Caco-2 (cell line): ENCODE measurements around the gene CPA4. TPM values are rescaled to one million over a fixed set of nuclear protein-coding genes. Genes with fewer than 3 reads are reported as not detected.

ENCODE experiments used
- BruUV-seq: library from RNA; stranded (reverse); fragments of 400-500 nt; replicated peaks from 2 replicates; lab custom pipeline; 2021; lab: Mats Ljungman, UMichigan
- CTCF ChIA-PET: fragments of 300-600 bp; sonication (Branson Sonifier 250); formaldehyde crosslinking; loops from one replicate; lab custom pipeline; 2022; ENCODE audit warnings: antibody characterized with exemption; lab: Charles Lee
- POLR2A ChIA-PET: fragments of 300-600 bp; sonication (Branson Sonifier 250); formaldehyde crosslinking; loops from one replicate; lab custom pipeline; 2022; ENCODE audit warnings: antibody characterized with exemption; lab: Charles Lee
- DNase-seq, 2 experiments: peaks; one replicate each; pipeline versions ENCODE4 v3.0.0 to v3.0.0-alpha.2; 2020 to 2022
- H3K27me3 ChIP-seq: replicated peaks from 2 replicates; pipeline ENCODE4 v1.6.0; 2011; ENCODE audit warnings: low read length; ENCODE audit not compliant: control insufficient read depth, insufficient read depth
- H3K36me3 ChIP-seq: 2 replicates; pipeline ENCODE4 v1.5.1; 2011; ENCODE audit warnings: low read length; ENCODE audit not compliant: control insufficient read depth, insufficient read depth
- H3K4me1 ChIP-seq: fragments of 250-450 bp; sonication (Bioruptor Pico); 2 replicates; pipeline ENCODE4 v1.5.1; 2020; ENCODE audit warnings: mild to moderate bottlenecking
- H3K4me3 ChIP-seq: 2 replicates; pipeline ENCODE4 v1.5.1; 2011; ENCODE audit warnings: low read depth, mild to moderate bottlenecking, control low read depth, low read length
- H3K9me3 ChIP-seq: fragments of 250-450 bp; sonication (Bioruptor Pico); 2 replicates; pipeline ENCODE4 v1.5.1; 2020; ENCODE audit warnings: mild to moderate bottlenecking, moderate library complexity
- H3K27ac Mint-ChIP-seq: one replicate; pipeline ENCODE4 v1.8.0; 2022; ENCODE audit warnings: mixed read lengths; ENCODE audit not compliant: unreplicated experiment
- H3K27me3 Mint-ChIP-seq: one replicate; pipeline ENCODE4 v1.8.0; 2022; ENCODE audit warnings: mixed read lengths; ENCODE audit not compliant: insufficient read depth, unreplicated experiment
- H3K36me3 Mint-ChIP-seq: one replicate; pipeline ENCODE4 v1.8.0; 2022; ENCODE audit warnings: mild to moderate bottlenecking, mixed read lengths; ENCODE audit not compliant: insufficient read depth, unreplicated experiment
- H3K4me1 Mint-ChIP-seq: one replicate; pipeline ENCODE4 v1.8.0; 2022; ENCODE audit warnings: low read depth, mixed read lengths; ENCODE audit not compliant: unreplicated experiment
- H3K4me3 Mint-ChIP-seq: one replicate; pipeline ENCODE4 v1.8.0; 2022; ENCODE audit warnings: mild to moderate bottlenecking, moderate library complexity, mixed read lengths; ENCODE audit not compliant: unreplicated experiment
- H3K9me3 Mint-ChIP-seq: one replicate; pipeline ENCODE4 v1.8.0; 2022; ENCODE audit warnings: mixed read lengths; ENCODE audit not compliant: unreplicated experiment
- intact Hi-C: fragments of 100-400 bp; cut with micrococcal nuclease; formaldehyde crosslinking; loops from one replicate; pipeline ENCODE4 v1.10.0; 2022; ENCODE audit not compliant: unreplicated experiment
- total RNA-seq: library from RNA; stranded (reverse); gene quantifications from 2 replicates; pipeline ENCODE4 v1.2.3, GENCODE V29; 2022
- TF ChIP-seq, protein P1 (sequence below), 2 experiments: fragments of 200-600 bp in 1 of 2; IDR thresholded peaks; 1 replicate in 1 of 2; 2 replicates in 1 of 2; pipeline versions ENCODE4 v1.5.1 to v1.8.0; 2011 to 2022; ENCODE audit warnings: antibody characterized with exemption in 1 of 2, control low read depth in 1 of 2, inconsistent platforms in 1 of 2, low read depth in 1 of 2, low read length in 1 of 2, mild to moderate bottlenecking in 1 of 2, moderate library complexity in 1 of 2; ENCODE audit not compliant: insufficient read depth in 1 of 2, severe bottlenecking in 1 of 2, unreplicated experiment in 1 of 2

CPA4 gene
- total RNA-seq, 1 experiment from 2014 or later = 0.59 TPM

DNA sequence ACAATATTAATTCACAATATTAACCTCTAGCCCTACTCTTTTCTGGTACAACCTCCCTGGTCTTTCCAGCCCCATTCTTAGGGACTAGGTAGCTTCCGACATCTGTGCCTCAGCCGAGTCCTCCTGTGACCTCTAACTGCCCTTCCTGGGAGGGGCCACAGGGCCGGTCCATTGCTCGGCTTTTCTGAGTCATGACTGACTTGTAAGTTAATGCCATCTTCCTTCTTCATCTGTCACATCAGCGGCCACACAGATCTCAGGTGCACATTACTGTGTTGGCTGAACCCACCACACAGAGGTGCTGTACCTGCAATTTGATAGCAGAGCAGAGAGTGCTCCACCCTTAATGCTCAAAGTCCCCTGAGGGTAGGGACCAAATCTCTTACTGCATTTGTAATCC, 4.1 kb upstream of the CPA4 start:
- Mint-ChIP-seq H3K27me3 (no peaks in the 10 kb centered on the region), H3K9me3 (peaks cover 17% of the 10 kb centered on the region)
- BruUV-seq = no TSS peak

DNA sequence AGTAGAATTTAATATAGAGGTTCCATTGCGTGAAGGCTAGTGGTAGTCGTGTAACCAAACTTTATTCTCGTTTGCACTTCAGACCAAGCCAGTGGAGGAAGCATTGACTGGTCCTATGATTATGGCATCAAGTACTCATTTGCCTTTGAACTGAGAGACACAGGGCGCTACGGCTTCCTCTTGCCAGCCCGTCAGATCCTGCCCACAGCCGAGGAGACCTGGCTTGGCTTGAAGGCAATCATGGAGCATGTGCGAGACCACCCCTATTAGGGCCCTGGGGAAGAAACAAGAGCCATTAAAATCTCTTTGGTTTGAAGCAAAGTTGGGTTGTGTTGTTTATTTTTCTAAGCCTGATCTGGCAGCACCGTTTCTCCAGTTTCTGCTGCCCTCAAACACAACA, 3.5 kb upstream of the CPA4 start:
- no peak overlapping the region for H3K4me3 ChIP-seq
- TF ChIP-seq, protein P1, sequence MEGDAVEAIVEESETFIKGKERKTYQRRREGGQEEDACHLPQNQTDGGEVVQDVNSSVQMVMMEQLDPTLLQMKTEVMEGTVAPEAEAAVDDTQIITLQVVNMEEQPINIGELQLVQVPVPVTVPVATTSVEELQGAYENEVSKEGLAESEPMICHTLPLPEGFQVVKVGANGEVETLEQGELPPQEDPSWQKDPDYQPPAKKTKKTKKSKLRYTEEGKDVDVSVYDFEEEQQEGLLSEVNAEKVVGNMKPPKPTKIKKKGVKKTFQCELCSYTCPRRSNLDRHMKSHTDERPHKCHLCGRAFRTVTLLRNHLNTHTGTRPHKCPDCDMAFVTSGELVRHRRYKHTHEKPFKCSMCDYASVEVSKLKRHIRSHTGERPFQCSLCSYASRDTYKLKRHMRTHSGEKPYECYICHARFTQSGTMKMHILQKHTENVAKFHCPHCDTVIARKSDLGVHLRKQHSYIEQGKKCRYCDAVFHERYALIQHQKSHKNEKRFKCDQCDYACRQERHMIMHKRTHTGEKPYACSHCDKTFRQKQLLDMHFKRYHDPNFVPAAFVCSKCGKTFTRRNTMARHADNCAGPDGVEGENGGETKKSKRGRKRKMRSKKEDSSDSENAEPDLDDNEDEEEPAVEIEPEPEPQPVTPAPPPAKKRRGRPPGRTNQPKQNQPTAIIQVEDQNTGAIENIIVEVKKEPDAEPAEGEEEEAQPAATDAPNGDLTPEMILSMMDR (IDR thresholded peaks at IDR 0.05; ENCODE audit: insufficient read depth in 1 of 2, low read depth in 1 of 2, low read length in 1 of 2, severe bottlenecking in 1 of 2, unreplicated experiment in 1 of 2) = no peak
- DNase-seq = no peak
- BruUV-seq = no TSS peak
- POLR2A ChIA-PET = no interaction called here
- CTCF ChIA-PET = no interaction called here
- no peaks in the 10 kb centered on the region for H3K36me3 ChIP-seq
- peaks cover 14% of the 10 kb centered on the region for H3K4me1 Mint-ChIP-seq
- H3K4me3 Mint-ChIP-seq = no peak overlapping the region
- intact Hi-C loops = no loop called here
- H3K27ac Mint-ChIP-seq = no peak overlapping the region
- H3K27me3 ChIP-seq = no peaks in the 10 kb centered on the region
- peaks cover 10% of the 10 kb centered on the region; the same call in 1 of the 2 replicates for H3K4me1 ChIP-seq
- H3K27me3 Mint-ChIP-seq = no peaks in the 10 kb centered on the region
- H3K9me3 Mint-ChIP-seq = peaks cover 10% of the 10 kb centered on the region
- H3K36me3 Mint-ChIP-seq = peaks cover 5% of the 10 kb centered on the region
- H3K9me3 ChIP-seq = no peaks in the 10 kb centered on the region

More for the DNA sequence above, 4.1 kb upstream of the CPA4 start:
- DNase-seq = no peak
- Mint-ChIP-seq H3K4me3 (no peak overlapping the region), H3K4me1 (peaks cover 20% of the 10 kb centered on the region), H3K36me3 (peaks cover 5% of the 10 kb centered on the region), H3K27ac (no peak overlapping the region)
- no peaks in the 10 kb centered on the region for H3K36me3 ChIP-seq
- H3K4me3 ChIP-seq = no peak overlapping the region
- H3K27me3 ChIP-seq = no peaks in the 10 kb centered on the region
- CTCF ChIA-PET = no interaction called here
- POLR2A ChIA-PET = no interaction called here
- intact Hi-C loops = no loop called here
- TF ChIP-seq, protein P1 (IDR thresholded peaks at IDR 0.05; ENCODE audit: insufficient read depth in 1 of 2, low read depth in 1 of 2, low read length in 1 of 2, severe bottlenecking in 1 of 2, unreplicated experiment in 1 of 2) = no peak
- H3K9me3 ChIP-seq = no peaks in the 10 kb centered on the region
- peaks cover 10% of the 10 kb centered on the region; the same call in 1 of the 2 replicates for H3K4me1 ChIP-seq

DNA sequence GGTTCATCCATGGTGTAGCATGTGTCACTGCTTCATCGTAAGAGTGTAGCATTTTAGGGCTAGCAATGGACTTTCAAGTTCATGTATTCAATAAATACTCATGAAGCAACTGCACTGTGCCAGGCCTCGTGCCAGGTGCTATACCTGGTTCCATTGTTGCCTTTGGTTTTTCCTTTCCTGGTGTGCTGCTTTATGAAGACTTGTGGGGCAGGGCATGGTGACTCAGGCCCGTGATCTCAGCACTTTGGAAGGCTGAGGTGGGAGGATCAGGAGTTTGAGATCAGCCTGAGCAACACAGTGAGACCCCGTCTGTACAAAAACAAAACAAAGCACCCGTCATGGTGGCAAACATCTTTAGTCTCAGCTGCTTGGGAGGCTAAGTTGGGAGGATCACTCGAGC, 2.2 kb upstream of the CPA4 start:
- H3K4me3 ChIP-seq = no peak overlapping the region
- peaks cover 6% of the 10 kb centered on the region for H3K4me1 Mint-ChIP-seq
- no peaks in the 10 kb centered on the region for H3K36me3 ChIP-seq
- H3K27ac Mint-ChIP-seq = no peak overlapping the region
- no TSS peak for BruUV-seq
- H3K9me3 Mint-ChIP-seq = peaks cover 9% of the 10 kb centered on the region
- DNase-seq = no peak
- H3K9me3 ChIP-seq = no peaks in the 10 kb centered on the region
- ChIA-PET POLR2A (no interaction called here), CTCF (no interaction called here)
- TF ChIP-seq, protein P1 (IDR thresholded peaks at IDR 0.05; ENCODE audit: insufficient read depth in 1 of 2, low read depth in 1 of 2, low read length in 1 of 2, severe bottlenecking in 1 of 2, unreplicated experiment in 1 of 2) = no peak
- no peaks in the 10 kb centered on the region for H3K27me3 ChIP-seq
- H3K4me3 Mint-ChIP-seq = no peak overlapping the region
- H3K36me3 Mint-ChIP-seq = peaks cover 5% of the 10 kb centered on the region
- peaks cover 5% of the 10 kb centered on the region; the same call in 1 of the 2 replicates for H3K4me1 ChIP-seq
- intact Hi-C loops = no loop called here
- no peaks in the 10 kb centered on the region for H3K27me3 Mint-ChIP-seq
